ENCODE data around the gene TMEM11. TPM values are rescaled to one million over a fixed set of nuclear protein-coding genes. Genes with fewer than 3 reads are reported as not detected.

TMEM11 gene
- polyA plus RNA-seq, 3 donors: 25.7 to 68.1 (median 59.5) TPM

DNA sequence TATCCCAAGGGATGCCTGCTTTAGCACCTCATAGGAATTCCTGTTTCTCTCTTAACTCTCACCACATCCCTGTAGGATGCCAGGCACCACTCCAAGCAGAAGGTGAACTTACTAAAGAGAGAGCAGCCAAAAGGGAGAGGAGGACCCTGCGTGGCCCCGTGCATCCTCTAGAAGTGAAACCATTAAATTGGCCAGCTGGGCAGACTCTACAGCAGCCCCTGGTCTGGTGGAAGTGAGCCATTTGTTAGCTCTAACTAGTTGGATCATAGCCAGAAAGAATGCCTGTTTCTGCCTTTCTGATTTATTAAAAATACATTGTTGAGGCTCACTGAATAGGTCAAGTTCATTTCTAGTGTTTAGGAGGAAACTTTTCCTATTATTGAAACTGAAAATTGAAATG, 22.3 kb downstream of the TMEM11 start:
- no peak overlapping the region for H3K9ac ChIP-seq (ENCODE audit: insufficient read depth, low read length, poor library complexity, severe bottlenecking)
- H3K4me3 ChIP-seq (replicated peaks in 1 of 3; ENCODE audit: low read depth in 2 of 3, low read length in 3 of 3): no peak overlapping the region
- Mint-ChIP-seq H3K4me1 (peaks cover 24% of the 10 kb centered on the region), H3K9me3 (peaks cover 0 to 3% (median 0%) of the 10 kb centered on the region in 7 donors), H3K27ac (peak overlapping the region; percentile 28 to 88 (median 80)), H3K27me3 (ENCODE audit: low read depth in 3 of 3) (no peaks in the 10 kb centered on the region), H3K36me3 (peaks cover 49 to 79% of the 10 kb centered on the region in 2 donors), H3K4me3 (no peak overlapping the region)
- H3K79me2 ChIP-seq (ENCODE audit: insufficient read depth, low read length): no peaks in the 10 kb centered on the region
- 69% methylated on average over 2 of the region's 2 CpGs for WGBS (ENCODE audit: insufficient coverage)
- H3K27me3 ChIP-seq (ENCODE audit: control insufficient read depth in 2 of 2, insufficient read depth in 2 of 2, low read length in 2 of 2): no peaks in the 10 kb centered on the region
- peaks cover 20% of the 10 kb centered on the region for H4K20me1 ChIP-seq (ENCODE audit: insufficient read depth, low read length)
- no peaks in the 10 kb centered on the region for H3K9me3 ChIP-seq (replicated peaks in 1 of 2; ENCODE audit: control insufficient read depth in 1 of 2, insufficient read depth in 1 of 2, low read length in 2 of 2)
- H2AFZ ChIP-seq (ENCODE audit: insufficient read depth, low read depth, low read length, poor library complexity, severe bottlenecking): peak overlapping the region; percentile 46
- no peak overlapping the region for H3K4me2 ChIP-seq (replicated peaks; ENCODE audit: extremely low read depth, low read length, poor library complexity, severe bottlenecking)
- TF ChIP-seq, protein P1, sequence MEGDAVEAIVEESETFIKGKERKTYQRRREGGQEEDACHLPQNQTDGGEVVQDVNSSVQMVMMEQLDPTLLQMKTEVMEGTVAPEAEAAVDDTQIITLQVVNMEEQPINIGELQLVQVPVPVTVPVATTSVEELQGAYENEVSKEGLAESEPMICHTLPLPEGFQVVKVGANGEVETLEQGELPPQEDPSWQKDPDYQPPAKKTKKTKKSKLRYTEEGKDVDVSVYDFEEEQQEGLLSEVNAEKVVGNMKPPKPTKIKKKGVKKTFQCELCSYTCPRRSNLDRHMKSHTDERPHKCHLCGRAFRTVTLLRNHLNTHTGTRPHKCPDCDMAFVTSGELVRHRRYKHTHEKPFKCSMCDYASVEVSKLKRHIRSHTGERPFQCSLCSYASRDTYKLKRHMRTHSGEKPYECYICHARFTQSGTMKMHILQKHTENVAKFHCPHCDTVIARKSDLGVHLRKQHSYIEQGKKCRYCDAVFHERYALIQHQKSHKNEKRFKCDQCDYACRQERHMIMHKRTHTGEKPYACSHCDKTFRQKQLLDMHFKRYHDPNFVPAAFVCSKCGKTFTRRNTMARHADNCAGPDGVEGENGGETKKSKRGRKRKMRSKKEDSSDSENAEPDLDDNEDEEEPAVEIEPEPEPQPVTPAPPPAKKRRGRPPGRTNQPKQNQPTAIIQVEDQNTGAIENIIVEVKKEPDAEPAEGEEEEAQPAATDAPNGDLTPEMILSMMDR (IDR thresholded peaks at IDR 0.05): no peak
- intact Hi-C loops (cut with micrococcal nuclease): no loop called here
- H3K36me3 ChIP-seq (replicated peaks in 1 of 2; ENCODE audit: control insufficient read depth in 1 of 2, insufficient read depth in 2 of 2, low read length in 2 of 2): peaks cover 32 to 69% of the 10 kb centered on the region in 2 donors
- H3K27ac ChIP-seq (ENCODE audit: low read depth in 1 of 2, low read length in 2 of 2): peak overlapping the region; percentile 7 to 62
- no peak for DNase-seq
- peaks cover 13 to 14% of the 10 kb centered on the region in 2 donors for H3K4me1 ChIP-seq (ENCODE audit: control insufficient read depth in 1 of 2, insufficient read depth in 2 of 2, low read length in 2 of 2)

- H3K9me3 ChIP-seq (replicated peaks in 1 of 2; ENCODE audit: control insufficient read depth in 1 of 2, insufficient read depth in 1 of 2, low read length in 2 of 2): no peaks in the 10 kb centered on the region
- H3K4me1 Mint-ChIP-seq: peaks cover 31% of the 10 kb centered on the region
- intact Hi-C loops (cut with micrococcal nuclease): no loop called here
- H2AFZ ChIP-seq (ENCODE audit: insufficient read depth, low read depth, low read length, poor library complexity, severe bottlenecking): no peak overlapping the region
- no peak overlapping the region for H3K4me3 ChIP-seq (replicated peaks in 1 of 3; ENCODE audit: low read depth in 2 of 3, low read length in 3 of 3)
- H3K4me1 ChIP-seq (ENCODE audit: control insufficient read depth in 1 of 2, insufficient read depth in 2 of 2, low read length in 2 of 2): peaks cover 22% of the 10 kb centered on the region in 2 donors
- H3K27me3 Mint-ChIP-seq (ENCODE audit: low read depth in 3 of 3): no peaks in the 10 kb centered on the region
- 97% methylated on average over 6 of the region's 6 CpGs for WGBS (ENCODE audit: insufficient coverage)
- no peak overlapping the region for H3K4me3 Mint-ChIP-seq
- TF ChIP-seq, protein P1 (IDR thresholded peaks at IDR 0.05): no peak
- peaks cover 7% of the 10 kb centered on the region for H4K20me1 ChIP-seq (ENCODE audit: insufficient read depth, low read length)
- H3K9me3 Mint-ChIP-seq: peaks cover 0 to 3% (median 0%) of the 10 kb centered on the region in 7 donors
- H3K27ac Mint-ChIP-seq: peak overlapping the region in 3 of 7 donors; percentile 11 to 78 (median 58)
- H3K4me2 ChIP-seq (replicated peaks; ENCODE audit: extremely low read depth, low read length, poor library complexity, severe bottlenecking): no peak overlapping the region
- H3K27ac ChIP-seq (ENCODE audit: low read depth in 1 of 2, low read length in 2 of 2): peak overlapping the region; percentile 1 to 62
- no peak for DNase-seq
- no peaks in the 10 kb centered on the region for H3K27me3 ChIP-seq (ENCODE audit: control insufficient read depth in 2 of 2, insufficient read depth in 2 of 2, low read length in 2 of 2)
- H3K36me3 ChIP-seq (replicated peaks in 1 of 2; ENCODE audit: control insufficient read depth in 1 of 2, insufficient read depth in 2 of 2, low read length in 2 of 2): peaks cover 35 to 63% of the 10 kb centered on the region in 2 donors
- peaks cover 47 to 76% of the 10 kb centered on the region in 2 donors for H3K36me3 Mint-ChIP-seq
- H3K79me2 ChIP-seq (ENCODE audit: insufficient read depth, low read length): no peaks in the 10 kb centered on the region
- H3K9ac ChIP-seq (ENCODE audit: insufficient read depth, low read length, poor library complexity, severe bottlenecking): no peak overlapping the region
Measured at GRCh38 chr17:21190078-21190477, 23.9 kb downstream of the TMEM11 start.

Data from CD14-positive monocyte (primary cell).